ENCODE measurements around the gene UNC80.

UNC80 gene

DNA sequence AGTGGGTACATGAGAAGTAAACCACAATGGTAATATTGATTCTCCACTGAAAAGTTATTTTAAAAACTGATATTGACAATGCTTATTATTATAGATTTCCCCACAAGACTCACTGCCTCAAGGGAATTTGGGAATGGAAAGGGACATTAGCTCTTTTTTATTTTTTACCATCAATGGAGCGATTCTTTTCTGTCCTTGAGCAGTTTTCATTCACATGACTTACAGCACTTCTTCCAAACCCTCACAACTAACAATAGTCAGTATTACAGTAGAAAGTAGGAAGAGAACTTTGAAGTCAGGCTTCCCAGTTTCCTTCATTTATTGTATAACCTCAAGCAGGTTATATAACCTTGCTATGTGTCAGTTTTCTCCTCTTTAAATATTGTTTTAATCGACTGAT, 4.3 kb upstream of the UNC80 start:
- Histone ChIP-seq H3K79me2 (ENCODE audit: insufficient read depth, low read length) (no peaks in the 10 kb centered on the region), H3K4me3 (ENCODE audit: low read depth in 1 of 2, low read length in 2 of 2) (no peak overlapping the region), H3K4me2 (ENCODE audit: insufficient read depth, low read length) (no peak overlapping the region), H3K36me3 (ENCODE audit: insufficient read depth, low read length) (no peaks in the 10 kb centered on the region), H3K27ac (ENCODE audit: low read length) (no peak overlapping the region), H3K9me3 (ENCODE audit: insufficient read depth, low read length, severe bottlenecking) (no peaks in the 10 kb centered on the region), H4K20me1 (ENCODE audit: insufficient read depth, low read length) (no peaks in the 10 kb centered on the region), H3K4me1 (ENCODE audit: insufficient read depth, low read length) (no peaks in the 10 kb centered on the region), H3K9ac (ENCODE audit: low read depth, low read length) (no peak overlapping the region), H2AFZ (ENCODE audit: low read depth, low read length) (no peak overlapping the region), H3K27me3 (ENCODE audit: insufficient read depth, low read length, poor library complexity) (no peaks in the 10 kb centered on the region)
- DNase-seq (no peak), ATAC-seq (ENCODE audit: insufficient read depth, low read depth) (no peak)
- TF ChIP-seq EZH2 (IDR thresholded peaks at IDR 0.05; ENCODE audit: borderline replicate concordance, low read depth, low read length, severe bottlenecking) (no peak), CTCF (IDR thresholded peaks at IDR 0.05; ENCODE audit: borderline replicate concordance, extremely low read depth, low read length, poor library complexity, severe bottlenecking) (no peak)

DNA sequence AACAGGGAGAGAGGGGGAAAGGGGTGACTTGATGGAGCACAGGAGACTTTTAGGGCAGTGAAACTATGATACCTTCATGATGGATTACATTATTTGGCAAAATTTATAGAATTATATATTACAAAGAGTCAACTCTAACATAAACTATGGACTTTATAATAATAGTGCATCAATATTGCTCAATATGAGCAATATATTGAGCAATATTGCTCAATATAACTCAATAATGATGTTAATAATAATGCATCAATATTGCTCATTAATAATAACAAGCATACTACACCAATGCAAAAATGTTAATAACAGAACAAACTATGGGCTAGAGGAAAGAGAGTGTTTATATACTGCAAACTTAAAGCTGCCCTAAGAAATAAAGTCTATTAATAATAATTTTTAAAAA, 3.1 kb upstream of the UNC80 start:
- H3K4me1 ChIP-seq (ENCODE audit: insufficient read depth, low read length) = no peaks in the 10 kb centered on the region
- no peak overlapping the region for H3K9ac ChIP-seq (ENCODE audit: low read depth, low read length)
- H3K4me2 ChIP-seq (ENCODE audit: insufficient read depth, low read length) = no peak overlapping the region
- H3K36me3 ChIP-seq (ENCODE audit: insufficient read depth, low read length) = no peaks in the 10 kb centered on the region
- H2AFZ ChIP-seq (ENCODE audit: low read depth, low read length) = no peak overlapping the region
- no peaks in the 10 kb centered on the region for H4K20me1 ChIP-seq (ENCODE audit: insufficient read depth, low read length)
- no peaks in the 10 kb centered on the region for H3K79me2 ChIP-seq (ENCODE audit: insufficient read depth, low read length)
- ATAC-seq (ENCODE audit: insufficient read depth, low read depth) = no peak
- no peak overlapping the region for H3K4me3 ChIP-seq (ENCODE audit: low read depth in 1 of 2, low read length in 2 of 2)
- H3K9me3 ChIP-seq (ENCODE audit: insufficient read depth, low read length, severe bottlenecking) = no peaks in the 10 kb centered on the region
- H3K27me3 ChIP-seq (ENCODE audit: insufficient read depth, low read length, poor library complexity) = no peaks in the 10 kb centered on the region
- H3K27ac ChIP-seq (ENCODE audit: low read length) = no peak overlapping the region
- no peak for TF ChIP-seq EZH2 (IDR thresholded peaks at IDR 0.05; ENCODE audit: borderline replicate concordance, low read depth, low read length, severe bottlenecking)
- no peak for TF ChIP-seq CTCF (IDR thresholded peaks at IDR 0.05; ENCODE audit: borderline replicate concordance, extremely low read depth, low read length, poor library complexity, severe bottlenecking)
- no peak for DNase-seq

- Histone ChIP-seq H3K36me3 (ENCODE audit: insufficient read depth, low read length) (no peaks in the 10 kb centered on the region), H4K20me1 (ENCODE audit: insufficient read depth, low read length) (no peaks in the 10 kb centered on the region), H2AFZ (ENCODE audit: low read depth, low read length) (no peak overlapping the region), H3K27me3 (ENCODE audit: insufficient read depth, low read length, poor library complexity) (no peaks in the 10 kb centered on the region), H3K9ac (ENCODE audit: low read depth, low read length) (no peak overlapping the region), H3K4me1 (ENCODE audit: insufficient read depth, low read length) (no peaks in the 10 kb centered on the region), H3K9me3 (ENCODE audit: insufficient read depth, low read length, severe bottlenecking) (no peaks in the 10 kb centered on the region), H3K27ac (ENCODE audit: low read length) (no peak overlapping the region), H3K4me3 (ENCODE audit: low read depth in 1 of 2, low read length in 2 of 2) (no peak overlapping the region), H3K4me2 (ENCODE audit: insufficient read depth, low read length) (no peak overlapping the region), H3K79me2 (ENCODE audit: insufficient read depth, low read length) (no peaks in the 10 kb centered on the region)
- ATAC-seq (ENCODE audit: insufficient read depth, low read depth) = no peak
- TF ChIP-seq EZH2 (IDR thresholded peaks at IDR 0.05; ENCODE audit: borderline replicate concordance, low read depth, low read length, severe bottlenecking) (no peak), CTCF (IDR thresholded peaks at IDR 0.05; ENCODE audit: borderline replicate concordance, extremely low read depth, low read length, poor library complexity, severe bottlenecking) (no peak)
- no peak for DNase-seq
These were observed 656 bp downstream of the UNC80 start for GRCh38 chr2:209772290-209772685.

GRCh38 chr2:209773377-209773776, 1.7 kb downstream of the UNC80 start:
- Histone ChIP-seq H3K27me3 (ENCODE audit: insufficient read depth, low read length, poor library complexity) (no peaks in the 10 kb centered on the region), H3K27ac (ENCODE audit: low read length) (no peak overlapping the region)

More at GRCh38 chr2:209773377-209773776, 1.7 kb downstream of the UNC80 start:
- Histone ChIP-seq H3K4me3 (ENCODE audit: low read depth in 1 of 2, low read length in 2 of 2) (no peak overlapping the region), H4K20me1 (ENCODE audit: insufficient read depth, low read length) (no peaks in the 10 kb centered on the region), H3K9ac (ENCODE audit: low read depth, low read length) (no peak overlapping the region), H3K36me3 (ENCODE audit: insufficient read depth, low read length) (no peaks in the 10 kb centered on the region), H2AFZ (ENCODE audit: low read depth, low read length) (no peak overlapping the region), H3K79me2 (ENCODE audit: insufficient read depth, low read length) (no peaks in the 10 kb centered on the region), H3K4me2 (ENCODE audit: insufficient read depth, low read length) (no peak overlapping the region), H3K4me1 (ENCODE audit: insufficient read depth, low read length) (no peaks in the 10 kb centered on the region), H3K9me3 (ENCODE audit: insufficient read depth, low read length, severe bottlenecking) (no peaks in the 10 kb centered on the region)
- TF ChIP-seq CTCF (IDR thresholded peaks at IDR 0.05; ENCODE audit: borderline replicate concordance, extremely low read depth, low read length, poor library complexity, severe bottlenecking) (no peak), EZH2 (IDR thresholded peaks at IDR 0.05; ENCODE audit: borderline replicate concordance, low read depth, low read length, severe bottlenecking) (no peak)
- ATAC-seq (ENCODE audit: insufficient read depth, low read depth) (no peak), DNase-seq (no peak)
